GM12891 (cell line): ENCODE measurements around the gene CAMK1D.

Source experiments
- POLR2A ChIP-seq: IDR thresholded peaks from 2 replicates; pipeline ENCODE4 v1.6.1; 2011; ENCODE audit warnings: low read depth, low read length, control low read depth
- TAF1 ChIP-seq: IDR thresholded peaks from 2 replicates; pipeline ENCODE4 v1.6.1; 2011; ENCODE audit warnings: low read depth, low read length, control low read depth

- no peak for TF ChIP-seq TAF1
- no peak for TF ChIP-seq POLR2A
Observed at GRCh38 chr10:12628153-12628552, 278.8 kb downstream of the CAMK1D start.
